ENCODE measurements around the gene SERPINB6.
"Not testable (repeated sequence)": the region's sequence is repeated elsewhere in the genome, so short reads cannot be mapped to it uniquely, and the experiment has no call there.

SERPINB6 gene

DNA sequence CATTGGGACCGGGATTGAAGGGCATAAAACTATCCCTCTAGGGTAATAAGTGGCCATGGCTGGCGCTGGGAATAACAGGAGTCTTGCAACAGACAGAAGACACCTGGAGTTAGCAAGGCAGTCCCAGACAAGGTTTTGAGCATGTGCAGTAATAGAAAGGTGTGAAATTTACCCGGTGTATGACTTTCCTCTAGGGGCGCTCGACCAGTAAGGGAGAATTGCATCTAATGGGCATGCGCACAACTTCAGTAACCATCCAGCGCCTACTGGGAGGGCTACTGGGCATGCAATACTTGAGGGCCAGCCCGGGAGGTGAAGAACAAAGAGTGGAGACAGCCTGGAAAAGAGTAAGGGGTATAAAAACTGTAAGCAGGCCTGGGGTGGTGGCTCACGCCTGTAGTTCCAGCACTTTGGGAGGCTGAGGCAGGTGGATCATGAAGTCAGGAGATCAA is 32.7 kb downstream of the SERPINB6 start:
- DNase-seq (ENCODE audit: low read depth in 2 of 2), result no peak

DNA sequence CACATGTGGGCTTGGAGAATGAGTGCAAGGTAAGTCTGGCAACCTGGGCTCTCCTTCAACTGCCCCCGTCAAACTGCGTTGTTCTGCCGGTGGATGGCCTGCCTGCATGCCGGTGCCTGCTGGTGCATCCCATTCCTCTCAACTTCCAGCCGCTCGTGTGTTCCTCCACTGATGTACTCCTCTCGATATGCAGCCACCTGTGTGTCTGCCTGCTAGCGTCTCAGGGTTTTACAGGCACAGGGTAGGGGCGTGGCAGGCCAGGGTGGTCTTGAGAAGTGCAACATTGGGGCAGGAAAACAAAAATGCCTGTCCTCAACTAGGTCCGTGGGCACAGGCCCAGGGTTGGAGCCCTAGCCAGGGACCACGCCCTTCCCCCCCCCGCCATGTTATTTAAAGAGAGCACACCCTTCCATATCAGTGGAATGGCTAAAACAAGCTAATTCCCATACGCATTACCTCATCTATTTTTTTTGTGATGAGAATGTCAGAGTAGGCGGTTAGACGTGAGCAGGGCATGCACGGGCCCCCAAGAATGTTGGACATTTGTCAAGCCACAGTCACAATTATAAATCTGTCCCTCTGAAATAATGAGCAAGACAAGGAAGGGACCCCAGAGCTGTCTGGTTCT is 33.2 kb downstream of the SERPINB6 start:
- no peak for DNase-seq (ENCODE audit: low read depth in 2 of 2)

DNA sequence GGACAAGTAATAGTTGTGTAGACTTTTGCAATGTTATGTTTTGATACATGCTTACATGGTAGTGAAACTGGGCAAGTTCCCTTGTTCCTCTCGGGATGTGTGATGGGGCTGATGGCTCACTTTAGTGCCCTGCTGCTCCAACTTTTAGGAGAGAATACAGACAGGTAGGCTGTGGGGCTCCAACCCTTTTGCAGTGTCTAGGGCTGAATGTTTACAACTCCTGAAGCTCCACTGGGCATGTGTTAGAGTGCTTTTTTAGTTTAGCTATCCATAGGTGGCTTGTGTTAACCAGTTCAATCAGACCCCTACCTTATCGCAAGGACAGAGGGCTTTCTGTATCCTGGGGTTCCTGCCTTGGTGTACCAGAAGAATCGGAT is 33.8 kb downstream of the SERPINB6 start:
- no peak for DNase-seq (ENCODE audit: low read depth in 2 of 2)

DNA sequence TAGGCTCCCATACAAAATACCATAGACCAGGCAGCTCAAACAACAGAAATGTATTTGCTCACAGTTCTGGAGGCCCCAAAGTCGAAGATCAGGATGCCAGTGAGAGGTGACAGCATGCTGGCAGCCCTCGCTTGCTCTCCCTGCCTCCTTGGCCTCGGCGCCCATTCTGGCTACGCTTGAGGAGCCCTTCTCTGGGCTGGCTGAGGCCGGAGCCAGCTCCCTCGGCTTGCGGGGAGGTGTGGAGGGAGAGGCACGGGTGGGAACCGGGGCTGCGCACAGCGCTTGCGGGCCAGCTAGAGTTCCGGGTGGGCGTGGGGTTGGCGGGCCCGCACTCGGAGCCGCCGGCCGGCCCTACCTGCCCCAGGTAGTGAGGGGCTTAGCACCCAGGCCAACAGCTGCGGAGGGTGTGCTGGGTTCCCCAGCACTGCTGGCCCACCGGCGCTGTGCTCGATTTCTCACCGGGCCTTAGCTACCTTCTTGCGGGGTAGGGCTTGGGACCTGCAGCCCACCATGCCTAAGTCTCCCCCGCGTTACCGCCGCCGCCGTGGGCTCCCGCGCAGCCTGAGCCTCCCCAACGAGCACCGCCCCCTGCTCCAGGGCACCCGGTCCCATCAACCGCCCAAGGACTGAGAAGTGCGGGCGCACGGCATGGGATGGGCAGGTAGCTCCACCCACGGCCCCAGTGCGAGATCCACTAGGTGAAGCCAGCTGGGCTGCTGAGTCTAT is 35.6 kb downstream of the SERPINB6 start:
- no peak for DNase-seq (ENCODE audit: low read depth in 2 of 2)

DNA sequence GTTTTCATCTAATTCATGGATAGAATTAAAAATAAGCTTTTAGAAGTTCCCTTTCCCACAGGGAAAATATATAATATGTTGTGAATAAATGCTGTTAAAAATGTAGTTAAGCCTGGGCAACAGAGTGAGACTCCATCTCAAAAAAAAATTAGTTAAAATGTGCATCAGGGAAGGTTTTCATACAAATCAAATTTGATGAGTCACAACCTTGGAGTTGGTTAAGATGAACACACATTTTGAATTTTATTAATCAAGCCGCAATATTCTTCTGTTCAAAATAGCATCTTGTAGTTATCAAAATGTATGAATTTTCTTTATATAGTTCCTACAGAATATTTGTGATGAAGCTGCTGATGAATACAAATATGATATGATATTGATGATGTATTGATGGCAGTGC is 37.3 kb downstream of the SERPINB6 start:
- no peak for DNase-seq (ENCODE audit: low read depth in 2 of 2)

DNA sequence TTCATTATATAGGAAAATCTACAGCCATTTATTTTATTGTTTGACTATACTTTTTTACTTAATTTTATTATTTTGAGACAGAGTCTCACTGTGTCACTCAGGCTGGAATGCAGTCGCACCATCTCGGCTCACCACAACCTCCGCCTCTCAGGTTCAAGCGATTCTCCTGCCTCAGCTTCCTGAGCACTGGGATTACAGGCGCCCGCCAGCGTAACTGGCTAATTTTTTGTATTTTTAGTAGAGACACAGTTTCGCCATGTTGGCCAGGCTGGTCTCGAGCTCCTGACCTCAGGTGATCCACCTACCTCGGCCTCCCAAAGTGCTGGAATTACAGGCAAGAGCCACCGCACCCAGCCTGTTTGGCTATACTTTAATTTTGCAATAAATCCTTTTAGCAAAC is 38.5 kb downstream of the SERPINB6 start:
- DNase-seq (ENCODE audit: low read depth in 2 of 2), result not testable (repeated sequence)

DNA sequence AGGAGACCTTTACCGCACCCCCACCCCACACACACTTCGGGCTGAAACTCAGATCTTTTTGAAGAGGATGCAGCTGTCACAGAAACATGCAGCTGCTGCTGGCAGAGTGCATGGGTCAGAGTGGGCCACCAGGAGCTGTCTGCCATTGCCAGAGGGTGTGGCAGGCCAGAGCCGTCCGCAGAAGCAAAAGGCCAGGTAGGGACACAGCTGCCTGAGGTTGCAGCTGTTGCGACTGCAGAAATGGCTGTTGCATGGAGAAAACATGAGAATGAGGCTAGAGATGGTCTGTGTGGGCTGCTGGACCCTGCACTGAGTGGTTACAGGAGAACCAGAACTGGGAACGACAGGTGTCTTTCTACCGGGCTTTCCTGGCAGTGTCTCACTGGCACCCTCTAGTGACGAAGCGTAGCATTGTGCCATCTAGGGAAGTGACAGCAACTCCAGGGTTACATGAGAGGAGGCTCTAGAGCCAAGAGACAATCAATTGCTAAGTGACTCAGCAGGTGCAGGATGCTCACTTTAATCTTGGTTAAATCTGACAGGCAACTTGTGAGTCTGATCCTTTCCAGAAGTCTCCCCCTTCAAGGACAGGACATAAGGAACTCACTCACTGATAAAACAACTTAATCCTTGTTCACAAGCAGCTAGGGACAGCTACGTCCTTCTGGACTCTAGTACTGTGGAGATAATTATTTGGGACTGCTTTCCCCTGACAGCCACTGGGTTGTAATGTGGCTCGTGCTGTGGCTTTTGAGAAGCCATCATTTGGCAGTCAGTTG is 39.2 kb downstream of the SERPINB6 start:
- DNase-seq (ENCODE audit: low read depth in 2 of 2), result peak; percentile 77 to 78

DNA sequence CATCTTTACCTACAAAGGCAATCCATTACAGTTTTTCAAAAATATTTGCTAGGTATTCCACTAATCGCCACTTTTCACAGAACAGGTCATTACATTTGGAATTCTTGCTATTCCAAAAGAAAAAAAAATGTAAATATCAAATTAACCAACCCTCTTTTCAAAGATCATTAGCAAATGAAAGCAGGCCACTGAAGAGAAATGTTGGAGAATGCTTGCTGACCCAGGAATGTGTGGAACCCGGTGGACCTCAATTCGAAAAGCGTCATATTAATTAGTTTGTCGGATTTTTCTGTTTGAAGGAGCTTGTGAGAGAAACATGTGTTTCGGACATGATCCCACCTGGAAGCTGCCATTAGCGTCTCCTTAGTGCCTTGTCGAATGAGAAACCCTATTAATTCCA is 40.3 kb downstream of the SERPINB6 start:
- DNase-seq (ENCODE audit: low read depth in 2 of 2), result no peak

DNA sequence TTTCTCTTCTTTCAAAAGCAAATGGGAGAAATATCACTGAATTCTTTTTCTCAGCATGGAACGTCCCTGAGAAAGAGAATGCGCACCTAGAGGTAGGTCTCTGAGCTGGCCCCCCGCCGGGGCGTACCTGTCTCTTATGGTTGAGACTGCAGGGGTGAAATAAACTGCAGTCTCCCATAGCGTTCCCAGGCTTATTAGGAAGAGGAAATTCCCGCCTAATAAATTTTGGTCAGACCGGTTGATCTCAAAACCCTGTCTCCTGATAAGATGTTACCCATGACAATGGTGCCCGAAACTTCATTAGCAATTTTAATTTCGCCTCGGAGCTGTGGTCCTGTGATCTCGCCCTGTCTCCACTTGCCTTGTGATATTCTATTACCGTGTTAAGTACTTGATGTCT is 43.4 kb downstream of the SERPINB6 start:
- not testable (repeated sequence) for DNase-seq (ENCODE audit: low read depth in 2 of 2)

DNA sequence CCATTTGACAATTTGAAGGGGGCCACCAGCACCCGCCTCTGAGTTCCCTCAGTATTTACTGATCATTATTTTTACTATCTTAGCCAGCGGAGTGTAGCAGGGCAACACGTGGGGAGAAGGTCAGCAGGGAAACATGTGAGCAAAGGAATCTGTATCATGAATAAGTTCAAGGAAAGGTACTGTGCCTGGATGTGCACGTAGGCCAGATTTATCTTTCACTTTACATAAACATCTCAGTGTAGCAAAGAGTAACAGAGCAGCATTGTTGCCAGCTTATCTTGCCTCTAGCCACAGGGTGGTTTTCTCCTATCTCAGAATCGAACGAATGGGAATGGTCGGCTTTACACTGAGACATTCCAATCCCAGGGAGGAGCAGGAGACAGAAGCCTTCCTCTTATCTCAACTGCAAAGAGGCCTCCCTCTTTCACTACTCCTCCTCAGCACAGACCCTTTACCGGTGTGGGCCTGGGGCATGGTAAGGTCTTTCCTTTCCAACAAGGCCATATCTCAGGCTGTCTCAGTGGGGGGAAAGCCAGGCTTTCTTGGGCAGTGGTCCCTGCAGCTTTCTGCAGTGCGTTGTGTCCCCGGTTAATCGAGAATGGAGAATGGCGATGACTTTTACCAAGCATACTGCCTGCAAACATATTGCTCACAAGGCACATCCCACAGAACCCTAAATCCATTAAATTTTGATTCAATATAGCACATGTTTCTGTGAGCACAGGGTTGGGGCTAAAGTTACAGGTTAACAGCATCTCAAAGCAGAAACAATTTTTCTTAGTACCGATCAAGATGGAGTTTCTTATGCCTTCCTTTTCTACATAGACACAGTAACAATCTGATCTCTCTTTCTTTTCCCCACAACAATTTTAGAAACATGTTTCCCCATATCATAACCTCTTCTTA is 45.3 kb downstream of the SERPINB6 start:
- not testable (repeated sequence) for DNase-seq (ENCODE audit: low read depth in 2 of 2)

DNA sequence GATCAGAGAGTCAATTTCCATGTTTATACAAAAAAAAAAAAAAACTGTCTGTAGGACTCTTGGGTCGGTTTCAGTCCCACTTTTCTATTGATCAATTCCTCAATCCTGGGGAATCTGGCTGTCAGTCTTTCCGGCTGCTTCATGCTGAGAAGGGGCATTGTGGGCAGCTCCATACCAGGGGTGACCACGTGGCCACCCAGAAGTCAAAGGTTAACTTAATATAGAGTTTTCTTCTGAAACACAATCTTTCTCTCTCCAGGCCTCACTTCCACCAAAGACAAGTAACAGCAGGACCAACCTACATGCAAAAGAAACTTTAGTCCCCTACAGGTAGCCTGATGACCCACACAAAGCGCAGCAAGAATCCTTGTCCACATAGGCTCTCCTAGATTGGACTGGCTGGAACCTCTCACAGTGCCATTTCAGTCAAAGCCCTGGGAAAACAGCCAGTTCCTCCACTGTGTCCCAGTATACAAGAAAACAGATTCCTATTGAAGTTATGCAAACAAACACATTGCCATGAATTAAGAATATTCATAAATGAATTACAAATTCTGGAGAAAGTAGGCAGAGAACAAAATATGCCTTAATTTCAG is 49.7 kb downstream of the SERPINB6 start:
- DNase-seq (ENCODE audit: low read depth in 2 of 2), result no peak

DNA sequence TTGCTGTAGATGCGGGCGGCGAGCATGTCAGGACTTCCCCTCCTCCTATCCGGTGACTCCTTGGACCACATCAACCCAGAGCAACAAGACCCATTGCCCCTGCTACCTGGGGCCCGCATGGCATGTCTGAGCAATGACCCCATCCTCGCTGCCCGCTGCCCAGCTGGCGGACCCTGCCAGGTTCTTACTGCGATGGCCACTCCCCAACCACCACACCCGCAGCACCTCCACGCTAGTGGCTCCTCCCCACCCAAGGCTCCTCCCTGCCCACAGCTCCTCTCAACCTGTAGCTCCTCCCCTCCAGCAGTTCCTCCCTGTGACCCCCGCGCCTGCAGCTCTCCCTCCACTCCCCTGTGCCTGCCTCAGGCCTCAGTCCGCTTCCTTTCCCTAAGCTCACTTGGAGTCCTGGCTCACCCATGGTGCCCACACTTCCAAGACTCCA is 50.7 kb downstream of the SERPINB6 start:
- DNase-seq (ENCODE audit: low read depth in 2 of 2), result no peak

DNA sequence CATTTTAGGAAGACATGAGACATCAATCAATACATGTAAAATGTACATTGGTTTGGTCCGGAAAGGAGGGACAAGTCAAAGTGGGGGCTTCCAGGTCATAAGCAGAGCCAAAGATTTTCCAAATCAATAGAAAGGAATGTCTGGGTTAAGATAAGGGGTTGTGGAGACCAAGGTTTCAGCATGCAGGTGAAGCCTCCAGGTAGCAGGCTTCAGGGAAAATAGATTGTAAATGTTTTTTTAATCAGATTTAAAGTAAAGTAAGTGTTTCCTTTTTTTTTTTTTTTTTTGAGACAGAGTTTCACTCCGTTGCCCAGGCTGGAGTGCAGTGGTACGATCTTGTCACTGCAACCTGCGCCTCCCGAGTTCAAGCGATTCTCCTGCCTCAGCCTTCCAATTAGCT is 51.5 kb downstream of the SERPINB6 start:
- no peak for DNase-seq (ENCODE audit: low read depth in 2 of 2)

DNA sequence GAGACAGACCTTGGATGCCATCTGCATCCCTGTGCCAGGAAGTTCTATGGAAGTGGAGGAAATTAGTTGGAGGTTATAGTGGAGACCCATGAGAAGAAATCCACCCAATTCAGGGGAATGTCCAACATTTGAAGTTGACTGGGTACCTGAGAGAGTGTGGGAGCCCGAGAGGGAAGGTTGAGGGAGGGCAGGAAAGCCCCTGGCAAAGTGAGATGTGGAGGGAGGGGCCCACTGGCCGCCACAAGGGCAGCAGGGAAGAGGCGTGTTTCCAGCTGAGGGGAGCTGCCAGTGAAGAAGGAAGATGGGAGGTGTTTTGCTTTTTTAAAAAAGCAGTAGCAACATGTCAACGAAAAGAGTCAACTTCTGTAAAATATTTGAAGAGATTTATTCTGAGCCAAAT is 52.0 kb downstream of the SERPINB6 start:
- DNase-seq (ENCODE audit: low read depth in 2 of 2), result no peak

DNA sequence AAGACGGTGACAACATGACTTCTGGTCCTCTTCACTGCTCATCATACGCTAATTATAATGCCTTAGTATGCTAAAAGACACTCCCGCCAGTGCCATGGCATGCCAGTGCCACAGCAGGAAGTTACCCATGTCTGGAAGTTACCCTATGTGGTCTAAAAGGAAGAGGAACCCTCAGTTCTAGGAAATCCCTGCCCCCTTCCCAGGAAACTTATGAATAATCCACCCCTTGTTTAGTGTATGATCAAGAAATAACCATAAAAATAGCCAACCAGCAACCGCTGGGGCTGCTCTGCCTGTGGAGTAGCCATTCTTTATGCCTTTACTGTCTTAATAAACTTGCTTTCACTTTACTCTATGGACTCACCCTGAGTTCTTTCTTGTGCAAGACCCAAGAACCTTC is 52.4 kb downstream of the SERPINB6 start:
- no peak for DNase-seq (ENCODE audit: low read depth in 2 of 2)

DNA sequence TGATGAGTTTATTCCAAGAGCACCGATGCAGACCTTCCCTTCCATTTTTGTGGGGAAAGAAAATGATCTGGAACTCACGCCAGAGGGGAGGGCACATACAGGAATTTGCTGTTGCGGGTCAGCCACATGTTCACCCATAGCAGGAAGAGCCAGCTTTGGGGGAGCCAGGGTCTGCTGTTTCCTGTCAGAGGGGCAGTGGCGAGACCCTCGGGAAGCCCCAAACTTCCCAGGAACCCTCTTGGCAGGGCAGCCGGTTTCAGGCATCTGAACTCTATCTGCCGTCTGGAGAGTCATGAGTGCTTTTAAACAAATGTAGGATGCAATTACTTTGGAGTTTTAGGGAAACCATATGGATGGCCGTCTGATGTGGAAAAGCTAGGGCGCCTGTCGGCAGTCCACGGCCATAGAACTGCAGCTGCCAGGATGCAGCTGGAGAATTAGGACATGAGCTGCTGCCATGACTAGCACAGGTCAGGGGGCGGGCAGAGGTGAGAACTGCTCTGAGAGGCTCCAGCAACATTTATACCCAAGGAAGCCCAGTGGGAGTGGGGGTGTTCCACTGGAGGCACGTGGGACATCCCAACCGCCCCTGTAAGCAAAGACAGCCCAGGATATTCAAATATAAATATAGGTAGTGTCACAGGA is 53.4 kb downstream of the SERPINB6 start:
- DNase-seq (ENCODE audit: low read depth in 2 of 2), result no peak

DNA sequence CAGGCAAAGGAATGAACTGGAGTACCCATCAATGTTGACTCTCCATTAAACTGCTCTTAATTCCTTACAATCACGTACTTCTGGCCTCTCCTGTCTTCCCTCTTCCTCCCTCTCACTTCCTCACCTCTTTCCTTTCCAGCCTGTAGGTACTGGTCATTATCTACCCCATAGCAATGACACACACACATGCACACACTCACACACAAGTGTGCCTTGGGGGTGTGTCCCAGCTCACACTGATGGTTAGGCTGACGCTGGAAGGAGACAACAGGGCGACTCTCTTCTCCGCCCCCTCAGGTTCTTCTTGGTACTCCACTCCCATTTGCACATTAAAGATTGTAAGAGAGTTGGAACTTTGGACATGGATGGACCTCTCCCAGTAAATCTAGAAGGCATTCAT is 54.3 kb downstream of the SERPINB6 start:
- DNase-seq (ENCODE audit: low read depth in 2 of 2), result no peak

DNA sequence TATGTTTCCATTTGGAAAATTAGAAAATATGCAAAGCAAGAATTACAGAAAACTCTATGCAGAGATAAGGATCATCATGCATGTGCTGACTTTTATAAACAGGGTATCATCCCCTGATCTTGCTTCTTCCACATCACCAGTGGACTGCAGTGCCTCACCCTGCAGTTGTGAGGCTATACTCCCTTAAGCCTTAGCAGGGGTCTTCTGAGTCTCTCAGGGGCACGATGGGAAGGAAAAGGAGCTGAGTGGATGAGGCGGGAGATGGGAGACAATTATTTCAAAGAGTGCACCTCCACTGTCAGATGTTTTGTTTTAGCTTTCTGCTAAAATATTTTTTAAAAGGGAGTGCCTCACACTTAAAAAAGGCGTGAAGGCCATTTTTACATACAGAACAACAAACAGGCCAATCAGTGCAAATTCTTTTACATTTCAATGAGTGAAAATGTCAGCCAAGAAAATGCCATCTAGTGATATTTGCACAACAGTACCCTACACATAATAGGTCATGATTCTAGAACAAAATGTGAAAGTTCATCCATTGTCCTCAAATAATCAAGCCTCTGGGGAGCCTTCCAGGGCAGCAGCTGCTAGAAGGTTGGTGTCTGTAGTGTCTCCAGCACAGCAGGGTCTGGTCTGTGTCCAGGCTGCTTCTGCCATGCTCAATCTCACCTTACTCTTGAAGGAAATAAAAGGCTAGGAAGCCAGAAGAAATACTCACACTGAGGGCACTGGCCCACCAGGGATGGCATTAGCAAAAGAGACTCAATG is 55.0 kb downstream of the SERPINB6 start:
- no peak for DNase-seq (ENCODE audit: low read depth in 2 of 2)

DNA sequence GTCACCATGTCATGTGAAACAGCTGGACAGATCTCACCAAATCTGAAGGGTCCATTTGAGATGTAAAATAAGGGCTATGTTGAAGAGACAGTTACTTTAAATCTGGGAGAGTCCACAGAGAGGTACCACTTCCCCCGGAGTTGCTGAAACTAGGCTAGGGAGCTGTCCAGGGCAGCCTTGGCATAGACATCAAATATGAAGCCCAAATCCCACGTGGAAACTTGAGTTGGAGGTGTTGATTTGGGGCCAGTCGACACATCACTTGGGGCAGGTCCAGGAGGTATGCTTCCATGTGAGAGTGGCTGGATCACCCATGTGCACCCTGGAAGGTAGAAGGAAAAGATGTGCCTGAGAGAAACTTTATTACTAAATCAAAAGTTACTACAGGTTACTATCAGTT is 56.2 kb downstream of the SERPINB6 start:
- DNase-seq (ENCODE audit: low read depth in 2 of 2), result no peak

DNA sequence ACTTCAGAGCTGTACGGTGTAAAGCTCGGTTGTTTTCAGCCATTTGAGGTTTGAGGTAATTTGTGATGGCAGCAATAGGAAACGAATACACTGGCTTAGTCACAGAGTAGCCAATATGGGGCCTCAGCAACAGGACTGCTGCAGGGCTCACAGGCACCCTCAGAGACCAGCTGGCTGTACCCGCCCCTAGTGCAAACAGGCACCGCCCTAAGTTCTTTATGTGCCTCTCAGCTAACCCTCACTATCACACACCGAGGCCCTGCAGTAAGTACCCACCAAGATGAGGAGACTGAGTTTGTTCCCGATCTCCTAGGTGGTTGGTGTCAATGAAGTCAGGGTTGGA is 57.1 kb downstream of the SERPINB6 start:
- DNase-seq (ENCODE audit: low read depth in 2 of 2), result no peak

Data from stimulated activated CD4-positive, alpha-beta T cell treated with anti-CD3 and anti-CD28 coated beads, Interleukin-4, amount 100 ng/mL, for 48 hours (primary cell).